DOHH2 (cell line): ENCODE data around the gene RENBP.

Experiments used
- H3F3A ChIP-seq: fragments of 200-600 bp; sonication (generic), shearing (Covaris generic); 2 replicates; pipeline ENCODE4 v1.6.0; 2016; ENCODE audit warnings: antibody characterized with exemption, mild to moderate bottlenecking; ENCODE audit not compliant: control insufficient read depth, insufficient read depth
- H3K27ac ChIP-seq: fragments of 200-600 bp; sonication (generic); 2 replicates; pipeline ENCODE4 v1.5.1; 2014; ENCODE audit warnings: low read depth, mild to moderate bottlenecking, low read length, moderate library complexity
- H3K27me3 ChIP-seq: fragments of 200-600 bp; sonication (generic); 2 replicates; pipeline ENCODE4 v1.6.1; 2014; ENCODE audit warnings: mild to moderate bottlenecking, low read length, mixed read lengths; ENCODE audit not compliant: control insufficient read depth
- H3K36me3 ChIP-seq: fragments of 200-600 bp; sonication (generic); 2 replicates; pipeline ENCODE4 v1.6.1; 2014; ENCODE audit warnings: mild to moderate bottlenecking, low read length, moderate library complexity, mixed read lengths; ENCODE audit not compliant: control insufficient read depth
- H3K4me1 ChIP-seq: fragments of 200-600 bp; sonication (generic); 2 replicates; pipeline ENCODE4 v1.6.1; 2014; ENCODE audit warnings: mild to moderate bottlenecking, low read length, mixed read lengths; ENCODE audit not compliant: control insufficient read depth
- H3K4me2 ChIP-seq: fragments of 200-600 bp; sonication (generic); 2 replicates; pipeline ENCODE4 v1.6.0; 2014; ENCODE audit warnings: mild to moderate bottlenecking, low read length, moderate library complexity
- H3K4me3 ChIP-seq: fragments of 200-600 bp; sonication (generic); 2 replicates; pipeline ENCODE4 v1.5.1; 2014; ENCODE audit warnings: mild to moderate bottlenecking, low read length, mixed read lengths
- H3K79me2 ChIP-seq: fragments of 200-600 bp; sonication (generic); 2 replicates; pipeline ENCODE4 v1.6.1; 2014; ENCODE audit warnings: mild to moderate bottlenecking, low read length, mixed read lengths; ENCODE audit not compliant: control insufficient read depth
- H3K9me2 ChIP-seq: fragments of 200-600 bp; sonication (generic); replicated peaks from 2 replicates; pipeline ENCODE4 v1.6.1; 2014; ENCODE audit warnings: mild to moderate bottlenecking, low read length, mixed read lengths; ENCODE audit not compliant: control insufficient read depth
- H3K9me3 ChIP-seq: fragments of 200-600 bp; sonication (generic); 2 replicates; pipeline ENCODE4 v1.6.1; 2014; ENCODE audit warnings: antibody characterized with exemption, low read length, mixed read lengths; ENCODE audit not compliant: control insufficient read depth, insufficient read depth
- H4K20me1 ChIP-seq: fragments of 200-600 bp; sonication (generic); 2 replicates; pipeline ENCODE4 v1.6.0; 2014; ENCODE audit warnings: low read depth, mild to moderate bottlenecking, antibody characterized with exemption, low read length, moderate library complexity; ENCODE audit not compliant: control insufficient read depth, insufficient read depth
- EZH2phosphoT487 ChIP-seq: fragments of 200-600 bp; sonication (generic); IDR thresholded peaks from 2 replicates; pipeline ENCODE4 v1.6.1; 2017; ENCODE audit warnings: borderline replicate concordance, mild to moderate bottlenecking, antibody characterized with exemption, low read length, moderate library complexity, mixed read lengths
- TF ChIP-seq, protein P1 (sequence below): fragments of 200-600 bp; sonication (generic); IDR thresholded peaks from one replicate; pipeline ENCODE4 v1.5.1; 2014; ENCODE audit warnings: antibody characterized with exemption, mild to moderate bottlenecking, low read depth, low read length; ENCODE audit not compliant: poor library complexity, severe bottlenecking

The RENBP gene

DNA sequence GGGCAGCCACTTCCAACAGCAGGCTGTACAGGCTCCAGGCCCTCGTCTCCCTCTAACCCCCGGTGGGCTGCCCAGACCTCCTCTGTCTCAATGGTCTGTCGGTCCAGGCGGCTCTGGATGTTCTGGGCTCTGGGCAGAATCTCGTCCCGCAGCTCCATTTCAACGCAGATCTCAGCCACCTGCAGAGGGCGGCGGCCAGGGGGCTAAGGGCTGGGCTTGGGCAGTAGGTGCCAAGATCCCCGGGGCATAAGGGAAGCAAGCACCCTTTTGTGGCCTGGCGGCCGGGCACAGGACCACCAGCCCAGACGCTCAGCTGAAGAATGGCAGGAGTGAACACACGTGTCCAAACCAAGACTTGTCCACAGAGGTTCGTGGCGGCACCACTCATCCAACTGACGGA, 30.7 kb downstream of the RENBP start:
- Histone ChIP-seq H3K36me3 (peaks cover 19% of the 10 kb centered on the region), H3K4me2 (no peak overlapping the region), H3K27me3 (no peaks in the 10 kb centered on the region), H3K4me3 (no peak overlapping the region), H3F3A (no peaks in the 10 kb centered on the region), H4K20me1 (no peaks in the 10 kb centered on the region), H3K27ac (no peak overlapping the region), H3K79me2 (no peaks in the 10 kb centered on the region), H3K4me1 (no peaks in the 10 kb centered on the region), H3K9me3 (no peaks in the 10 kb centered on the region), H3K9me2 (no peaks in the 10 kb centered on the region)
- TF ChIP-seq EZH2phosphoT487 = no peak
- TF ChIP-seq, protein P1, sequence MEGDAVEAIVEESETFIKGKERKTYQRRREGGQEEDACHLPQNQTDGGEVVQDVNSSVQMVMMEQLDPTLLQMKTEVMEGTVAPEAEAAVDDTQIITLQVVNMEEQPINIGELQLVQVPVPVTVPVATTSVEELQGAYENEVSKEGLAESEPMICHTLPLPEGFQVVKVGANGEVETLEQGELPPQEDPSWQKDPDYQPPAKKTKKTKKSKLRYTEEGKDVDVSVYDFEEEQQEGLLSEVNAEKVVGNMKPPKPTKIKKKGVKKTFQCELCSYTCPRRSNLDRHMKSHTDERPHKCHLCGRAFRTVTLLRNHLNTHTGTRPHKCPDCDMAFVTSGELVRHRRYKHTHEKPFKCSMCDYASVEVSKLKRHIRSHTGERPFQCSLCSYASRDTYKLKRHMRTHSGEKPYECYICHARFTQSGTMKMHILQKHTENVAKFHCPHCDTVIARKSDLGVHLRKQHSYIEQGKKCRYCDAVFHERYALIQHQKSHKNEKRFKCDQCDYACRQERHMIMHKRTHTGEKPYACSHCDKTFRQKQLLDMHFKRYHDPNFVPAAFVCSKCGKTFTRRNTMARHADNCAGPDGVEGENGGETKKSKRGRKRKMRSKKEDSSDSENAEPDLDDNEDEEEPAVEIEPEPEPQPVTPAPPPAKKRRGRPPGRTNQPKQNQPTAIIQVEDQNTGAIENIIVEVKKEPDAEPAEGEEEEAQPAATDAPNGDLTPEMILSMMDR = no peak

- no peak overlapping the region for H3K4me3 ChIP-seq
- H3K27me3 ChIP-seq = no peaks in the 10 kb centered on the region
- no peaks in the 10 kb centered on the region for H3K9me2 ChIP-seq
- no peaks in the 10 kb centered on the region for H3F3A ChIP-seq
- H3K79me2 ChIP-seq = no peaks in the 10 kb centered on the region
- H3K27ac ChIP-seq = no peak overlapping the region
- no peaks in the 10 kb centered on the region for H3K4me1 ChIP-seq
- TF ChIP-seq, protein P1 = no peak
- TF ChIP-seq EZH2phosphoT487 = no peak
- H4K20me1 ChIP-seq = no peaks in the 10 kb centered on the region
- H3K9me3 ChIP-seq = no peaks in the 10 kb centered on the region
- H3K36me3 ChIP-seq = peaks cover 17% of the 10 kb centered on the region
- H3K4me2 ChIP-seq = no peak overlapping the region
Measured at GRCh38 chrX:153913211-153913610, 31.2 kb downstream of the RENBP start.

- Histone ChIP-seq H4K20me1 (no peaks in the 10 kb centered on the region), H3K36me3 (peaks cover 10% of the 10 kb centered on the region), H3K4me2 (no peak overlapping the region), H3K79me2 (no peaks in the 10 kb centered on the region), H3K4me3 (no peak overlapping the region), H3K9me2 (no peaks in the 10 kb centered on the region), H3F3A (no peaks in the 10 kb centered on the region; the same call in 1 of the 2 replicates), H3K4me1 (no peaks in the 10 kb centered on the region), H3K27ac (no peak overlapping the region), H3K27me3 (no peaks in the 10 kb centered on the region), H3K9me3 (no peaks in the 10 kb centered on the region)
- TF ChIP-seq, protein P1 = no peak
- no peak for TF ChIP-seq EZH2phosphoT487
Measured at GRCh38 chrX:153911798-153912197, 32.6 kb downstream of the RENBP start.

- H3K27me3 ChIP-seq = no peaks in the 10 kb centered on the region
- no peak for TF ChIP-seq EZH2phosphoT487
- H3K36me3 ChIP-seq = peaks cover 5% of the 10 kb centered on the region
- H3K4me3 ChIP-seq = no peak overlapping the region
- no peak overlapping the region for H3K27ac ChIP-seq
- H3K4me1 ChIP-seq = no peaks in the 10 kb centered on the region
- H3K79me2 ChIP-seq = no peaks in the 10 kb centered on the region
- no peaks in the 10 kb centered on the region for H3K9me3 ChIP-seq
- H3K9me2 ChIP-seq = no peaks in the 10 kb centered on the region
- H3K4me2 ChIP-seq = no peak overlapping the region
- no peaks in the 10 kb centered on the region; the same call in 1 of the 2 replicates for H3F3A ChIP-seq
- H4K20me1 ChIP-seq = no peaks in the 10 kb centered on the region
Measured at GRCh38 chrX:153910446-153910845, 34.0 kb downstream of the RENBP start.
